IMR-90 (cell line): ENCODE results near the gene INSM1. TPM values are rescaled to one million over a fixed set of nuclear protein-coding genes. Genes with fewer than 3 reads are reported as not detected.
A peak's percentile ranks its signal among the peaks of the same experiment; 100 is the strongest.

Experiments
- ATAC-seq: fragments of 200-7000 bp; cut with Tn5 transposase; 2 replicates; pipeline ENCODE4 v1.9.1; 2020; ENCODE audit warnings: low read depth, mild to moderate bottlenecking, moderate library complexity
- Bru-seq: library from RNA; stranded (reverse); fragments of 400-500 nt; gene quantifications from one replicate; lab custom pipeline; 2021; lab: Mats Ljungman, UMichigan
- BruChase-seq, 2 experiments: library from RNA; stranded (reverse); fragments of 400-500 nt; gene quantifications; one replicate each; lab custom pipeline; 2021; lab: Mats Ljungman, UMichigan
- BruUV-seq: library from RNA; stranded (reverse); fragments of 400-500 nt; replicated peaks from 2 replicates; lab custom pipeline; 2021; lab: Mats Ljungman, UMichigan
- CTCF ChIA-PET: fragments of 300-600 bp; formaldehyde crosslinking; extraction: SDS; loops from one replicate; lab custom pipeline; 2021; ENCODE audit warnings: antibody characterized with exemption; lab: Yijun Ruan, JAX
- POLR2A ChIA-PET: fragments of 300-600 bp; sonication (Branson Sonifier 250); formaldehyde crosslinking; loops from one replicate; lab custom pipeline; 2022; ENCODE audit warnings: antibody characterized with exemption; ENCODE audit not compliant: unreplicated experiment; lab: Charles Lee
- DNase-seq: peaks from one replicate; pipeline ENCODE4 v3.0.0; 2013
- H2AFZ ChIP-seq: replicated peaks from 2 replicates; pipeline ENCODE3; 2013; ENCODE audit warnings: low read length, mild to moderate bottlenecking; ENCODE audit not compliant: poor library complexity
- H2AK5ac ChIP-seq: 2 replicates; pipeline ENCODE4 v1.6.1; 2013; ENCODE audit warnings: low read depth, low read length, inconsistent platforms
- H2AK9ac ChIP-seq: replicated peaks from 2 replicates; pipeline ENCODE3; 2013; ENCODE audit warnings: mild to moderate bottlenecking, low read depth, low read length, moderate library complexity; ENCODE audit not compliant: poor library complexity
- H2BK120ac ChIP-seq: 2 replicates; pipeline ENCODE4 v1.6.1; 2013; ENCODE audit warnings: low read depth, low read length, inconsistent platforms
- H2BK15ac ChIP-seq: 3 replicates; pipeline ENCODE4 v1.6.1; 2013; ENCODE audit warnings: low read depth, low read length, inconsistent platforms
- H2BK20ac ChIP-seq: 2 replicates; pipeline ENCODE4 v1.6.1; 2013; ENCODE audit warnings: low read depth, mild to moderate bottlenecking, inconsistent platforms, low read length, moderate library complexity
- H2BK5ac ChIP-seq: 2 replicates; pipeline ENCODE4 v1.6.1; 2013; ENCODE audit warnings: mild to moderate bottlenecking, low read depth, low read length, inconsistent platforms; ENCODE audit not compliant: poor library complexity, severe bottlenecking
- H3K14ac ChIP-seq: replicated peaks from 2 replicates; pipeline ENCODE4 v1.6.1; 2013; ENCODE audit warnings: low read depth, low read length, inconsistent platforms
- H3K18ac ChIP-seq: 2 replicates; pipeline ENCODE4 v1.6.1; 2013; ENCODE audit warnings: low read depth, low read length, control low read depth
- H3K23ac ChIP-seq: 2 replicates; pipeline ENCODE4 v1.6.1; 2013; ENCODE audit warnings: low read depth, low read length, inconsistent platforms
- H3K27ac ChIP-seq: 2 replicates; pipeline ENCODE4 v1.5.1; 2013; ENCODE audit warnings: mild to moderate bottlenecking, control low read depth, low read length; ENCODE audit not compliant: insufficient read depth
- H3K27me3 ChIP-seq: 2 replicates; pipeline ENCODE4 v1.6.1; 2013; ENCODE audit warnings: low read length; ENCODE audit not compliant: control insufficient read depth, insufficient read depth
- H3K36me3 ChIP-seq: 2 replicates; pipeline ENCODE4 v1.6.1; 2013; ENCODE audit warnings: low read length, mixed read lengths; ENCODE audit not compliant: control insufficient read depth, insufficient read depth
- H3K4ac ChIP-seq: 2 replicates; pipeline ENCODE4 v1.6.1; 2013; ENCODE audit warnings: low read depth, low read length, inconsistent platforms
- H3K4me1 ChIP-seq: 2 replicates; pipeline ENCODE4 v1.6.1; 2013; ENCODE audit warnings: low read length, mixed read lengths; ENCODE audit not compliant: control insufficient read depth, insufficient read depth
- H3K4me2 ChIP-seq: 2 replicates; pipeline ENCODE4 v1.6.1; 2013; ENCODE audit warnings: low read depth, mild to moderate bottlenecking, control low read depth, low read length, moderate library complexity
- H3K4me3 ChIP-seq: 2 replicates; pipeline ENCODE4 v1.5.1; 2013; ENCODE audit warnings: low read depth, mild to moderate bottlenecking, control low read depth, low read length, moderate library complexity; ENCODE audit not compliant: insufficient read depth
- H3K56ac ChIP-seq: 2 replicates; pipeline ENCODE4 v1.6.1; 2013; ENCODE audit warnings: low read length, inconsistent platforms; ENCODE audit not compliant: insufficient read depth; ENCODE audit errors: extremely low read depth
- H3K79me1 ChIP-seq, 2 experiments: 2 replicates each; pipeline ENCODE4 v1.6.1; 2013; ENCODE audit warnings: low read length in 2 of 2, inconsistent platforms in 1 of 2, low read depth in 1 of 2
- H3K9ac ChIP-seq: 2 replicates; pipeline ENCODE4 v1.6.1; 2013; ENCODE audit warnings: low read depth, low read length, control low read depth
- H3K9me1 ChIP-seq: 2 replicates; pipeline ENCODE4 v1.6.1; 2013; ENCODE audit warnings: low read length, inconsistent platforms; ENCODE audit not compliant: insufficient read depth
- H3K9me3 ChIP-seq: 2 replicates; pipeline ENCODE4 v1.6.1; 2013; ENCODE audit warnings: low read length; ENCODE audit not compliant: control insufficient read depth, insufficient read depth
- H4K20me1 ChIP-seq: 2 replicates; pipeline ENCODE4 v1.6.1; 2013; ENCODE audit warnings: low read length, inconsistent platforms; ENCODE audit not compliant: insufficient read depth
- H4K5ac ChIP-seq: 2 replicates; pipeline ENCODE4 v1.6.1; 2013; ENCODE audit warnings: mild to moderate bottlenecking, low read depth, low read length, control low read depth
- H4K8ac ChIP-seq, 2 experiments: 2 replicates each; pipeline ENCODE4 v1.6.1; 2013; ENCODE audit warnings: low read depth in 2 of 2, low read length in 2 of 2, control low read depth in 1 of 2, inconsistent platforms in 1 of 2
- H4K91ac ChIP-seq: 2 replicates; pipeline ENCODE4 v1.6.1; 2013; ENCODE audit warnings: low read depth, low read length, inconsistent platforms; ENCODE audit not compliant: insufficient read depth
- MAFK ChIP-seq: IDR thresholded peaks from 2 replicates; pipeline ENCODE4 v1.6.1; 2012; ENCODE audit warnings: low read depth, low read length, improper control_type of control experiment
- POLR2A ChIP-seq: IDR thresholded peaks from 2 replicates; pipeline ENCODE4 v1.6.1; 2012; ENCODE audit warnings: mild to moderate bottlenecking, low read depth, low read length
- RCOR1 ChIP-seq: IDR thresholded peaks from 2 replicates; pipeline ENCODE4 v1.6.1; 2012; ENCODE audit warnings: mild to moderate bottlenecking, low read length, improper control_type of control experiment; ENCODE audit not compliant: insufficient replicate concordance
- USF2 ChIP-seq: fragments of 150-350 bp; IDR thresholded peaks from 2 replicates; pipeline ENCODE4 v1.6.1; 2017; ENCODE audit warnings: mild to moderate bottlenecking, antibody characterized with exemption, low read length, low read depth
- WGBS, 2 experiments: methylation state at CpG; one replicate each; pipeline versions ENCODE4 v1.1.5 to v1.1.7; 2013; ENCODE audit warnings: missing lambda C conversion rate in 2 of 2; ENCODE audit not compliant: insufficient read length in 1 of 2; ENCODE audit errors: extremely low coverage in 2 of 2; 5-methylcytosine and 5-hydroxymethylcytosine counted together
- dilution Hi-C: fragments of 300-500 bp; cut with HindIII; formaldehyde crosslinking; loops from one replicate; pipeline ENCODE4 v1.14.3; 2018; ENCODE audit warnings: low sequenced_read_pairs; ENCODE audit not compliant: unreplicated experiment
- in situ Hi-C: fragments of 300-500 bp; cut with MboI; formaldehyde crosslinking; loops from 3 replicates; pipeline ENCODE4 v1.14.3; 2019; ENCODE audit warnings: low sequenced_read_pairs, inconsistent platforms, mixed read lengths
- intact Hi-C: fragments of 100-400 bp; cut with micrococcal nuclease; formaldehyde crosslinking; loops from 2 replicates; pipeline ENCODE4 v1.10.0; 2022
- long read RNA-seq: library from polyadenylated mRNA; unstranded; transcript quantifications from one replicate; pipeline ENCODE4 v2.0.0, GENCODE V29; 2021; ENCODE audit not compliant: unreplicated experiment
- polyA plus RNA-seq, 3 experiments: library from polyadenylated mRNA; depleted of rRNA; stranded (reverse); fragments of >200 nt; gene quantifications; 2 replicates each; pipeline ENCODE4 v1.2.3, GENCODE V29; 2012; ENCODE audit warnings: low replicate concordance in 1 of 3
- total RNA-seq: library from RNA; depleted of rRNA; stranded (reverse); fragments of >200 nt; gene quantifications from 2 replicates; pipeline ENCODE4 v1.2.3, GENCODE V29; 2012; rRNA removed

Gene INSM1
- not detected in 2 replicates for total RNA-seq
- polyA plus RNA-seq (2012; rRNA removed): not detected in 2 replicates
- 0.01 TPM in 1 of 2 replicates, not detected in the other for polyA plus RNA-seq (2012; cell fraction: cytosol; rRNA removed)
- polyA plus RNA-seq (2012; cell fraction: nucleus; rRNA removed; ENCODE audit: low replicate concordance): not detected in 2 replicates
- Bru-seq, nascent RNA: not detected
- not detected for BruChase-seq, experiment 1, labeled RNA remaining after a 6-hour chase
- not detected for BruChase-seq, experiment 2, labeled RNA remaining after a 2-hour chase
- long read RNA-seq: 0 reads

GRCh38 chr20:20367575-20368417, at the start of gene INSM1:
Gene INSM1 (plus strand): TSS chr20:20368104. CDS start chr20:20368268, 164 bp downstream.
- DNase-seq (no peak), ATAC-seq (no peak)
- no peak within 1 kb of the TSS for H2BK120ac ChIP-seq
- no peak within 1 kb of the TSS for H2BK5ac ChIP-seq
- H3K56ac ChIP-seq: no peak within 1 kb of the TSS
- peaks cover 2% of the 10 kb centered on the region; the same call in 1 of the 2 replicates for H3K4me1 ChIP-seq
- H3K9me3 ChIP-seq: peaks cover 3% of the 10 kb centered on the region; the same call in 1 of the 2 replicates
- no peak within 1 kb of the TSS for H2BK15ac ChIP-seq
- H2AK9ac ChIP-seq: no peak within 1 kb of the TSS
- POLR2A ChIA-PET: no interaction called here
- H4K91ac ChIP-seq: no peak within 1 kb of the TSS
- no peaks in the 10 kb centered on the region for H3K36me3 ChIP-seq
- CTCF ChIA-PET: no interaction called here
- no peaks in the 10 kb centered on the region for H3K9me1 ChIP-seq
- H3K27me3 ChIP-seq: peaks cover 94% of the 10 kb centered on the region
- peak within 1 kb of the TSS; percentile 34 for H3K4me3 ChIP-seq
- no peak within 1 kb of the TSS for H2AK5ac ChIP-seq
- no peaks in the 10 kb centered on the region for H3K79me1 ChIP-seq
- TF ChIP-seq USF2 (no peak), RCOR1 (no peak), MAFK (no peak), POLR2A (no peak)
- peak within 1 kb of the TSS; percentile 51 for H3K4me2 ChIP-seq
- 2% methylated on average over 62 of the region's 108 CpGs; no CpG with 5 or more reads in 1 of the 2 experiments for WGBS, 2 experiments
- no peaks in the 10 kb centered on the region for H4K20me1 ChIP-seq
- intact Hi-C loops (no loop called here), dilution Hi-C loops (no loop called here), in situ Hi-C loops (no loop called here)
- no peak within 1 kb of the TSS for H3K27ac ChIP-seq
- no peak within 1 kb of the TSS for H4K5ac ChIP-seq
- peak within 1 kb of the TSS; percentile 54 for H2AFZ ChIP-seq
- no TSS peak for BruUV-seq
- no peak within 1 kb of the TSS for H3K14ac ChIP-seq
- H3K9ac ChIP-seq: no peak within 1 kb of the TSS
- H3K18ac ChIP-seq: no peak within 1 kb of the TSS
- no peak within 1 kb of the TSS for H3K23ac ChIP-seq
- no peak within 1 kb of the TSS for H2BK20ac ChIP-seq
- H4K8ac ChIP-seq: no peak within 1 kb of the TSS
- no peak within 1 kb of the TSS for H3K4ac ChIP-seq
